Measurements from ENCODE around the gene FCSK. TPM values are rescaled to one million over a fixed set of nuclear protein-coding genes. Genes with fewer than 3 reads are reported as not detected.

The FCSK gene
- total and polyA plus RNA-seq, 2 of the 8 experiments (the other 6 are each of a cell fraction or from before 2014, with no cell fraction given), result 4.6 to 5.1 TPM

- no peak overlapping the region for H2BK12ac ChIP-seq (ENCODE audit: low read depth, low read length)
- no peak overlapping the region for H3K4me2 ChIP-seq (ENCODE audit: insufficient read depth in 1 of 2, low read depth in 2 of 2, low read length in 2 of 2)
- H2BK20ac ChIP-seq (ENCODE audit: low read length), result no peak overlapping the region
- no peak for TF ChIP-seq E2F6 (IDR thresholded peaks at IDR 0.05)
- no peak for TF ChIP-seq KDM1A (IDR thresholded peaks at IDR 0.05; ENCODE audit: borderline replicate concordance, low read length)
- TF ChIP-seq USF2 (IDR thresholded peaks at IDR 0.05; ENCODE audit: low read length), result no peak
- no peak for TF ChIP-seq SIRT6 (IDR thresholded peaks at IDR 0.05; ENCODE audit: low read length)
- no peak for TF ChIP-seq BCL11A (IDR thresholded peaks at IDR 0.05; ENCODE audit: low read depth in 2 of 2, low read length in 2 of 2)
- TF ChIP-seq RNF2 (IDR thresholded peaks at IDR 0.05; ENCODE audit: borderline replicate concordance, low read depth, low read length, missing control alignments, poor library complexity, severe bottlenecking), result no peak
- TF ChIP-seq EGR1 (IDR thresholded peaks at IDR 0.05; ENCODE audit: borderline replicate concordance, low read depth, low read length), result no peak
- no peak for TF ChIP-seq CEBPB (IDR thresholded peaks at IDR 0.05; ENCODE audit: low read depth, low read length)
- TF ChIP-seq BRCA1 (IDR thresholded peaks at IDR 0.05; ENCODE audit: low read depth, low read length), result no peak
- WGBS, 2 experiments (ENCODE audit: extremely low coverage in 1 of 2, insufficient coverage in 1 of 2, insufficient read length in 1 of 2, insufficient replicate concordance in 2 of 2, low coverage in 1 of 2, low lambda C conversion rate in 2 of 2, missing lambda C conversion rate in 1 of 2), result 90% methylated on average over 6 of the region's 6 CpGs; no CpG with 5 or more reads in 1 of the 2 experiments
- no peak overlapping the region for H2BK15ac ChIP-seq (ENCODE audit: low read length)
- no peak overlapping the region for H4K91ac ChIP-seq (replicated peaks; ENCODE audit: insufficient read length, low read length)
- POLR2A ChIA-PET (ENCODE audit: partially characterized antibody), result interaction anchor here (0.7 to 1.4 kb wide), 6 partner anchors 11 to 116 kb away, joined by 3 to 4 read pairs (median 3); no protein-coding TSS in a partner anchor
- no peak for DNase-seq (ENCODE audit: low read depth in 1 of 2, low spot score in 2 of 2)
- H3K4me3 ChIP-seq (ENCODE audit: extremely low read depth in 1 of 4, insufficient read depth in 2 of 4, low read depth in 3 of 4, low read length in 4 of 4), result no peak overlapping the region
- no peaks in the 10 kb centered on the region for H3K79me2 ChIP-seq (ENCODE audit: control insufficient read depth in 1 of 2, insufficient read depth in 2 of 2, low read length in 2 of 2)
- H3K4me1 ChIP-seq (replicated peaks in 1 of 4; ENCODE audit: control insufficient read depth in 3 of 4, insufficient read depth in 4 of 4, low read length in 3 of 4), result no peaks in the 10 kb centered on the region
- no peak overlapping the region for H3K18ac ChIP-seq (ENCODE audit: extremely low read depth, low read length)
- H3K36me3 ChIP-seq (ENCODE audit: control insufficient read depth in 2 of 4, insufficient read depth in 4 of 4, low read length in 3 of 4), result peaks cover 4 to 33% (median 15%) of the 10 kb centered on the region in 4 experiments; a peak in 6 of 8 replicates
- H4K5ac ChIP-seq (ENCODE audit: insufficient read length, low read depth, low read length), result no peak overlapping the region
- H3K4ac ChIP-seq (replicated peaks; ENCODE audit: insufficient read length, low read depth, low read length), result no peak overlapping the region
- no peak overlapping the region for H3K56ac ChIP-seq (replicated peaks; ENCODE audit: insufficient read length, low read depth, low read length)
- no peak overlapping the region for H3K27ac ChIP-seq (ENCODE audit: low read depth, low read length)
- no peaks in the 10 kb centered on the region for H3K23me2 ChIP-seq (ENCODE audit: low read depth, low read length)
- H2BK5ac ChIP-seq (ENCODE audit: low read depth, low read length), result no peak overlapping the region
- H3K14ac ChIP-seq (ENCODE audit: insufficient read length), result no peak overlapping the region
- H3K23ac ChIP-seq (ENCODE audit: insufficient read length), result no peak overlapping the region
- no peak for FAIRE-seq
- H2AFZ ChIP-seq (ENCODE audit: low read length), result no peak overlapping the region
- no peaks in the 10 kb centered on the region for H3K79me1 ChIP-seq (ENCODE audit: low read depth, low read length)
- no peak overlapping the region for H3K9ac ChIP-seq (replicated peaks in 1 of 4; ENCODE audit: extremely low read depth in 1 of 4, low read depth in 3 of 4, low read length in 3 of 4)
- no peaks in the 10 kb centered on the region for H3K27me3 ChIP-seq (replicated peaks in 1 of 4; ENCODE audit: control insufficient read depth in 3 of 4, extremely low read depth in 1 of 4, insufficient read depth in 3 of 4, low read length in 3 of 4)
- no peak overlapping the region for H2BK120ac ChIP-seq (replicated peaks; ENCODE audit: low read depth, low read length)
- H3K9me3 ChIP-seq (ENCODE audit: insufficient read depth in 2 of 2, low read depth in 1 of 2, low read length in 1 of 2), result no peaks in the 10 kb centered on the region
- H2AK5ac ChIP-seq (ENCODE audit: low read depth, low read length), result no peak overlapping the region
- H4K20me1 ChIP-seq (replicated peaks in 1 of 2; ENCODE audit: control insufficient read depth in 1 of 2, insufficient read depth in 2 of 2, low read length in 2 of 2), result no peaks in the 10 kb centered on the region
- CTCF ChIA-PET (ENCODE audit: partially characterized antibody), result interaction anchor here (0.6 to 2.1 kb wide), 12 partner anchors 8 to 158 kb away, joined by 3 to 11 read pairs (median 4); partner anchors contain the start of gene COG4
- H4K8ac ChIP-seq (ENCODE audit: extremely low read depth, insufficient read depth, low read length), result no peak overlapping the region
Measured at GRCh38 chr16:70496513-70496912, 42.1 kb downstream of the FCSK start.
